ENCODE data around the gene PTPN1. TPM values are rescaled to one million over a fixed set of nuclear protein-coding genes. Genes with fewer than 3 reads are reported as not detected.
"Not testable (repeated sequence)": the region's sequence is repeated elsewhere in the genome, so short reads cannot be mapped to it uniquely, and the experiment has no call there.

PTPN1 gene
- total RNA-seq, 2 experiments from 2014 or later: 82.3 to 82.8 TPM

- TF ChIP-seq CTCF (IDR thresholded peaks at IDR 0.05): no peak
- H3K9me3 Mint-ChIP-seq: no peaks in the 10 kb centered on the region
- H3K36me3 ChIP-seq (ENCODE audit: insufficient read depth, low read length): peaks cover 75% of the 10 kb centered on the region
- peaks cover 39% of the 10 kb centered on the region for H3K4me1 ChIP-seq (ENCODE audit: insufficient read depth, low read length)
- intact Hi-C loops (cut with DNase I, micrococcal nuclease): no loop called here
- no peaks in the 10 kb centered on the region for H3K27me3 Mint-ChIP-seq
- H3K36me3 Mint-ChIP-seq (ENCODE audit: low read depth): peaks cover 95% of the 10 kb centered on the region
- no peaks in the 10 kb centered on the region for H3K9me3 ChIP-seq (ENCODE audit: control insufficient read depth in 1 of 2, insufficient read depth in 1 of 2, low read length in 2 of 2)
- H3K27ac Mint-ChIP-seq: peak overlapping the region; percentile 61
- ChIA-PET POLR2A (interaction anchor here (1.2 kb wide), 1 partner anchor 56 kb away, joined by 4 read pairs; the partner anchor contains the start of gene PTPN1), CTCF (no interaction called here)
- no peak overlapping the region for H3K4me3 ChIP-seq (ENCODE audit: low read length)
- H3K4me3 Mint-ChIP-seq: no peak overlapping the region
- DNase-seq (no peak), ATAC-seq (ENCODE audit: poor library complexity) (no peak)
- no peak overlapping the region for H3K27ac ChIP-seq (ENCODE audit: low read depth in 1 of 2, low read length in 2 of 2)
- no peaks in the 10 kb centered on the region for H3K27me3 ChIP-seq (ENCODE audit: control insufficient read depth in 1 of 2, insufficient read depth in 2 of 2, low read length in 2 of 2)
- peaks cover 69% of the 10 kb centered on the region for H3K4me1 Mint-ChIP-seq (ENCODE audit: low read depth)
Observed at GRCh38 chr20:50565871-50566270, 55.7 kb downstream of the PTPN1 start.

GRCh38 chr20:50567860-50568548 is 57.8 kb downstream of the PTPN1 start:
- ChIA-PET CTCF (no interaction called here), POLR2A (no interaction called here)
- ATAC-seq (ENCODE audit: poor library complexity): no peak
- peak overlapping the region; percentile 16 for H3K27ac Mint-ChIP-seq
- no peaks in the 10 kb centered on the region for H3K9me3 Mint-ChIP-seq
- Histone ChIP-seq H3K4me1 (ENCODE audit: insufficient read depth, low read length) (peaks cover 25% of the 10 kb centered on the region), H3K4me3 (ENCODE audit: low read length) (no peak overlapping the region), H3K27ac (ENCODE audit: low read depth in 1 of 2, low read length in 2 of 2) (no peak overlapping the region), H3K27me3 (ENCODE audit: control insufficient read depth in 1 of 2, insufficient read depth in 2 of 2, low read length in 2 of 2) (no peaks in the 10 kb centered on the region), H3K36me3 (ENCODE audit: insufficient read depth, low read length) (peaks cover 66% of the 10 kb centered on the region), H3K9me3 (ENCODE audit: control insufficient read depth in 1 of 2, insufficient read depth in 1 of 2, low read length in 2 of 2) (no peaks in the 10 kb centered on the region)
- no peaks in the 10 kb centered on the region for H3K27me3 Mint-ChIP-seq
- intact Hi-C loops (cut with DNase I, micrococcal nuclease): no loop called here
- DNase-seq: no peak
- peaks cover 89% of the 10 kb centered on the region for H3K36me3 Mint-ChIP-seq (ENCODE audit: low read depth)
- no peak for TF ChIP-seq CTCF (IDR thresholded peaks at IDR 0.05)
- no peak overlapping the region for H3K4me3 Mint-ChIP-seq
- peaks cover 70% of the 10 kb centered on the region for H3K4me1 Mint-ChIP-seq (ENCODE audit: low read depth)

GRCh38 chr20:50568549-50568942 is 58.4 kb downstream of the PTPN1 start:
- CTCF ChIA-PET: no interaction called here
- H3K9me3 Mint-ChIP-seq: no peaks in the 10 kb centered on the region
- Histone ChIP-seq H3K36me3 (ENCODE audit: insufficient read depth, low read length) (peaks cover 63% of the 10 kb centered on the region), H3K27me3 (ENCODE audit: control insufficient read depth in 1 of 2, insufficient read depth in 2 of 2, low read length in 2 of 2) (no peaks in the 10 kb centered on the region), H3K9me3 (ENCODE audit: control insufficient read depth in 1 of 2, insufficient read depth in 1 of 2, low read length in 2 of 2) (no peaks in the 10 kb centered on the region), H3K27ac (ENCODE audit: low read depth in 1 of 2, low read length in 2 of 2) (no peak overlapping the region), H3K4me3 (ENCODE audit: low read length) (no peak overlapping the region), H3K4me1 (ENCODE audit: insufficient read depth, low read length) (peaks cover 25% of the 10 kb centered on the region)
- no peak for TF ChIP-seq CTCF (IDR thresholded peaks at IDR 0.05)
- intact Hi-C loops (cut with DNase I, micrococcal nuclease): no loop called here
- peak overlapping the region; percentile 43 for H3K27ac Mint-ChIP-seq
- no peak for ATAC-seq (ENCODE audit: poor library complexity)
- H3K4me3 Mint-ChIP-seq: no peak overlapping the region
- peaks cover 89% of the 10 kb centered on the region for H3K36me3 Mint-ChIP-seq (ENCODE audit: low read depth)
- peaks cover 69% of the 10 kb centered on the region for H3K4me1 Mint-ChIP-seq (ENCODE audit: low read depth)
- POLR2A ChIA-PET: no interaction called here
- no peak for DNase-seq
- H3K27me3 Mint-ChIP-seq: no peaks in the 10 kb centered on the region

- CTCF ChIA-PET; H3K27me3 Mint-ChIP-seq; ATAC-seq (ENCODE audit: poor library complexity); H3K4me3 ChIP-seq (ENCODE audit: low read length); H3K9me3 Mint-ChIP-seq; H3K9me3 ChIP-seq (ENCODE audit: control insufficient read depth in 1 of 2, insufficient read depth in 1 of 2, low read length in 2 of 2); H3K27me3 ChIP-seq (ENCODE audit: control insufficient read depth in 1 of 2, insufficient read depth in 2 of 2, low read length in 2 of 2); DNase-seq; H3K4me3 Mint-ChIP-seq; intact Hi-C loops (cut with DNase I, micrococcal nuclease): not testable (repeated sequence)
- Mint-ChIP-seq H3K36me3 (ENCODE audit: low read depth) (peaks cover 90% of the 10 kb centered on the region), H3K4me1 (ENCODE audit: low read depth) (peaks cover 72% of the 10 kb centered on the region), H3K27ac (peak overlapping the region; percentile 43)
- Histone ChIP-seq H3K36me3 (ENCODE audit: insufficient read depth, low read length) (peaks cover 70% of the 10 kb centered on the region), H3K4me1 (ENCODE audit: insufficient read depth, low read length) (peaks cover 25% of the 10 kb centered on the region), H3K27ac (ENCODE audit: low read depth in 1 of 2, low read length in 2 of 2) (peak overlapping the region in 1 of 2 donors; percentile 0)
- POLR2A ChIA-PET: interaction anchor here (1.1 kb wide), 1 partner anchor 55 kb away, joined by 3 read pairs; no protein-coding TSS in a partner anchor
Observed at GRCh38 chr20:50569487-50569863, 59.3 kb downstream of the PTPN1 start.

All from CD4-positive, alpha-beta T cell (primary cell).